ENCODE results near the gene ZNF117. TPM values are rescaled to one million over a fixed set of nuclear protein-coding genes. Genes with fewer than 3 reads are reported as not detected.

The ZNF117 gene
- total RNA-seq, 1 experiment from 2014 or later: 2.5 TPM

GRCh38 chr7:64945503-64946175 lies 45.2 kb downstream of the ZNF117 start:
- no peak for ATAC-seq
- POLR2A ChIA-PET: no interaction called here

More at GRCh38 chr7:64945503-64946175, 45.2 kb downstream of the ZNF117 start:
- Histone ChIP-seq H3K4me2 (ENCODE audit: low read length) (no peak overlapping the region), H3K9ac (ENCODE audit: low read length) (no peak overlapping the region), H3K36me3 (ENCODE audit: control insufficient read depth in 1 of 2, insufficient read depth in 2 of 2, low read length in 2 of 2) (no peaks in the 10 kb centered on the region), H3K4me1 (ENCODE audit: control insufficient read depth in 1 of 2, insufficient read depth in 2 of 2, low read length in 2 of 2) (no peaks in the 10 kb centered on the region), H3K27me3 (ENCODE audit: insufficient read depth, low read length) (no peaks in the 10 kb centered on the region), H3K9me3 (ENCODE audit: control insufficient read depth in 1 of 2, insufficient read depth in 1 of 2, low read depth in 1 of 2, low read length in 2 of 2) (no peaks in the 10 kb centered on the region), H3K9me2 (ENCODE audit: insufficient read depth) (no peaks in the 10 kb centered on the region), H3K4me3 (replicated peaks in 1 of 2; ENCODE audit: low read depth in 1 of 2, low read length in 2 of 2) (no peak overlapping the region), H3K27ac (ENCODE audit: low read depth, low read length) (no peak overlapping the region), H4K20me1 (ENCODE audit: insufficient read depth) (no peaks in the 10 kb centered on the region), H2AFZ (ENCODE audit: low read depth, low read length, poor library complexity, severe bottlenecking) (no peak overlapping the region), H3K79me2 (ENCODE audit: insufficient read depth, low read length) (no peaks in the 10 kb centered on the region)
- ChIA-PET CTCF (no interaction called here), RAD21 (ENCODE audit: low non-redundant PET in 1 of 2, low total read pairs in 2 of 2, uncharacterized antibody in 2 of 2, unreplicated experiment in 2 of 2) (no interaction called here)
- DNase-seq (ENCODE audit: low read depth, low spot score): no peak
- intact Hi-C loops (cut with micrococcal nuclease): no loop called here
- no peak for TF ChIP-seq TCF7L2 (IDR thresholded peaks at IDR 0.05; ENCODE audit: borderline replicate concordance, extremely low read depth, insufficient read depth, insufficient read length)
- TF ChIP-seq CTCF (IDR thresholded peaks at IDR 0.05 in 2 of 3, conservative IDR thresholded peaks at IDR 0.05 in 1 of 3; ENCODE audit: borderline replicate concordance in 1 of 3, insufficient read depth in 1 of 3, low read depth in 2 of 3, low read length in 2 of 3): no peak
- no peak for TF ChIP-seq ELF1 (IDR thresholded peaks at IDR 0.05; ENCODE audit: borderline replicate concordance, low read depth)
- no peak for TF ChIP-seq JUND (IDR thresholded peaks at IDR 0.05)
- TF ChIP-seq REST (IDR thresholded peaks at IDR 0.05; ENCODE audit: low read depth): no peak
- no peak for TF ChIP-seq MAX (IDR thresholded peaks at IDR 0.05)
- TF ChIP-seq YY1 (IDR thresholded peaks at IDR 0.05; ENCODE audit: extremely low read depth, insufficient replicate concordance, low read depth, low read length): no peak
- TF ChIP-seq CBX3 (IDR thresholded peaks at IDR 0.05; ENCODE audit: low read depth): no peak
- no peak for TF ChIP-seq FOSL1 (IDR thresholded peaks at IDR 0.05; ENCODE audit: low read depth)
- no peak for TF ChIP-seq SP1 (IDR thresholded peaks at IDR 0.05; ENCODE audit: low read depth)
- TF ChIP-seq EGR1 (IDR thresholded peaks at IDR 0.05; ENCODE audit: low read depth): no peak
- TF ChIP-seq ATF3 (IDR thresholded peaks at IDR 0.05): no peak
- no peak for TF ChIP-seq CEBPB (IDR thresholded peaks at IDR 0.05; ENCODE audit: low read depth)
- no peak for TF ChIP-seq RAD21 (IDR thresholded peaks at IDR 0.05; ENCODE audit: low read depth)
- no peak for TF ChIP-seq ZNF274 (IDR thresholded peaks at IDR 0.05; ENCODE audit: low read depth, low read length)
- no TSS peak for BruUV-seq (replicated peaks)

Measured in HCT116 (cell line).